Measurements from ENCODE around the gene ECEL1. TPM values are rescaled to one million over a fixed set of nuclear protein-coding genes. Genes with fewer than 3 reads are reported as not detected.

Gene ECEL1
- total RNA-seq, 2 donors from 2014 or later, result not detected

GRCh38 chr2:232506709-232507108 lies 19.1 kb upstream of the ECEL1 start:
- Mint-ChIP-seq H3K27ac (no peak overlapping the region), H3K36me3 (no peaks in the 10 kb centered on the region), H3K9me3 (no peaks in the 10 kb centered on the region)
- ATAC-seq, result no peak
- no peak for DNase-seq (ENCODE audit: low spot score in 2 of 2)

- DNase-seq (ENCODE audit: low spot score in 2 of 2) (no peak), ATAC-seq (no peak)
- Mint-ChIP-seq H3K36me3 (no peaks in the 10 kb centered on the region), H3K9me3 (no peaks in the 10 kb centered on the region), H3K27ac (no peak overlapping the region)
Observed at GRCh38 chr2:232505856-232506255, 18.2 kb upstream of the ECEL1 start.

- H3K36me3 Mint-ChIP-seq, result no peaks in the 10 kb centered on the region
- no peak for DNase-seq (ENCODE audit: low spot score in 2 of 2)
- no peaks in the 10 kb centered on the region for H3K9me3 Mint-ChIP-seq
- ATAC-seq, result no peak
- no peak overlapping the region for H3K27ac Mint-ChIP-seq
Observed at GRCh38 chr2:232504438-232504837, 16.8 kb upstream of the ECEL1 start.

DNA sequence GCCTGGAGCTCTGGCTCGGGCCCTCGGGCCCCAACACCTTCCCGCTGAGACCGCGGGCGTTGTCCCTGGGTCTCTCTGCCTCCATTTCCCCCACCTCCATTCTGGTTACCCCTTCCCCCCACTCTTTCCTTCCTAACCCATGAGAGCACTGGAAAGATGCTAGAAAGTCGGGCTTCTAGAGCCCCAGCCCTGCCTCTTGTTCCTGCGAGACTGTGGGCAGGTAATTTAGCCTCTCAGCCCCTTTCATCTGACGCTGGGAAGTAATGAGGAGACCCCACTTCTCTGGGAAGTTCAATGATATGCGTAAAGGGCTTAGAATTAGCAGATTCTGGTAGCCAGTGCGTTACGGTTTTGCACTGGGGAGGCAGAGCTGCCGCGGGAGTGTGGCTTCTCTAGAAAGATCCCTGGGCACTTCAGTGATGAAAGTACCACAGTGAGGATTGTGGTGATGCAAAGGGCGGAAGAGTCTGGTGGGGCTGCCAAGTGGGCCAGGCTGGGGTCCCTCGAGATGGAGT lies 16.2 kb upstream of the ECEL1 start:
- no peak for ATAC-seq
- Mint-ChIP-seq H3K27ac (no peak overlapping the region), H3K9me3 (no peaks in the 10 kb centered on the region), H3K36me3 (no peaks in the 10 kb centered on the region)
- no peak for DNase-seq (ENCODE audit: low spot score in 2 of 2)

GRCh38 chr2:232502911-232503808 lies 15.5 kb upstream of the ECEL1 start:
- ATAC-seq, result peak; percentile 58
- no peak overlapping the region for H3K27ac Mint-ChIP-seq
- H3K9me3 Mint-ChIP-seq, result no peaks in the 10 kb centered on the region
- peak in 1 of 2 donors; percentile 30 for DNase-seq (ENCODE audit: low spot score in 2 of 2)
- no peaks in the 10 kb centered on the region for H3K36me3 Mint-ChIP-seq

- Mint-ChIP-seq H3K36me3 (no peaks in the 10 kb centered on the region), H3K27ac (no peak overlapping the region), H3K9me3 (no peaks in the 10 kb centered on the region)
- peak; percentile 18 to 19 for ATAC-seq
- no peak for DNase-seq (ENCODE audit: low spot score in 2 of 2)
Observed at GRCh38 chr2:232502511-232502910, 14.9 kb upstream of the ECEL1 start.

- Mint-ChIP-seq H3K9me3 (no peaks in the 10 kb centered on the region), H3K36me3 (no peaks in the 10 kb centered on the region), H3K27ac (no peak overlapping the region)
- ATAC-seq (no peak), DNase-seq (ENCODE audit: low spot score in 2 of 2) (no peak)
Observed at GRCh38 chr2:232501794-232502390, 14.3 kb upstream of the ECEL1 start.

DNA sequence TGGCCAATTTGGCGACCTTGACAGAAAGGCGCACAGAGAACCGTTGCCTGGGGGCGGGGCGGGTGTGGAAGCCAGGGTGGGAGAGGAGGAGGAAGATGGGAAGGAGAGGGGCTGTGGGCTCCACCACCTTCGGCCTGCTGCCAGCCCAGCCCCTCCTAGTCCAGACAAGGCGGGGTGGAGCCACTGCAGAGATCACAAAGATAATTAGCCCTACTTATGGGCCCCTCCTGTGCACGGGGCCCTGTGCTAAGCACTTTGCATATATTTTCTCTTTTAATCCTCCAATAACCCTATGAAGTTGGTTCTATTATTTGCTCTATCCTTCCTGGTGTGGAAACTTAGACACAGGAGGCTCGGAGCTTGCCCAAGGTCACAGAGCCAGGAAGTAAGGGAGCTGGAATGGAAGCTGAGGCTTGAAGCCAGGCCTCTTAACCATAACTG lies 13.7 kb upstream of the ECEL1 start:
- Mint-ChIP-seq H3K36me3 (no peaks in the 10 kb centered on the region), H3K9me3 (no peaks in the 10 kb centered on the region), H3K27ac (no peak overlapping the region)
- ATAC-seq (no peak), DNase-seq (ENCODE audit: low spot score in 2 of 2) (no peak)

DNA sequence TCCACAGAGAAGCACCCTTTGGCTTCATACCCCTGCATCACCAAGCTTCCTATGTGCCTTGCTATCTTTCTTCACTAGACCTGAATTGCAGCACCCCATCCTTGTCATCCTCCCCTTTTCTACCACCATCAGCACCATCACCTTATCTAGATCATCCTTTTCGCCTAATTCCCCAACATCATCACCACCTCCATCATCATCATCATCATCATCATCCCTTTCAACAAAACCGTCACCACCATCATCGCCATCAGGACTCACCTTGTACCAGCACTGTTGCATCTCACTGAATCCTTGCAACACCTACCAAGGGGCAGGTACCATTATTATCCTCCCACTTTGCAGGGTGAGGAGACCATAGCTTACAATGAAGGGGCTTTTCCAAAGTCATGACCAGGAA lies 10.8 kb upstream of the ECEL1 start:
- no peak for DNase-seq (ENCODE audit: low spot score in 2 of 2)
- Mint-ChIP-seq H3K27ac (no peak overlapping the region), H3K9me3 (no peaks in the 10 kb centered on the region), H3K36me3 (no peaks in the 10 kb centered on the region)
- ATAC-seq, result no peak

DNA sequence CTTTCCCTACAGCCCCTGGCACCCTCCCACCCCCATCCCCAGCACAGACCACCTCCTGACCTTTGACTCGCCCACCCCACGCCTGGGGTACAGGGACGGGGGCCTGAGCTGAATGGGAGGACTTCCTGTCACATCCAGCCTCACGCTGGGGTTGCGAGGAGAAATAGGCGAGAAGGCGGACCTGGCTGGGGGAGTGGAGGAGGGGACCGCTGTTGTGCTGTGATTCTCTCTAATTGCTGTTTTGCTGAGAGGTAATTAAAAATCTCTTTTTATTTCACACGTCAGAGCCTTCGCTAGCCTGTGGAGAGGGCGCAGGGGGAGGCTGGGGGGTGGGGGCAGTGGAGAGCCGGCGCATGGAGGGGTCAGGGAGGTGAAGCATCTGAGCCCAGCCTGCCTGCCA lies 9.7 kb upstream of the ECEL1 start:
- Mint-ChIP-seq H3K27ac (no peak overlapping the region), H3K9me3 (no peaks in the 10 kb centered on the region), H3K36me3 (no peaks in the 10 kb centered on the region)
- DNase-seq (ENCODE audit: low spot score in 2 of 2), result no peak
- no peak for ATAC-seq

GRCh38 chr2:232496501-232497270 lies 9.1 kb upstream of the ECEL1 start:
- no peaks in the 10 kb centered on the region for H3K9me3 Mint-ChIP-seq
- no peak for ATAC-seq
- H3K36me3 Mint-ChIP-seq, result no peaks in the 10 kb centered on the region
- no peak for DNase-seq (ENCODE audit: low spot score in 2 of 2)
- no peak overlapping the region for H3K27ac Mint-ChIP-seq

DNA sequence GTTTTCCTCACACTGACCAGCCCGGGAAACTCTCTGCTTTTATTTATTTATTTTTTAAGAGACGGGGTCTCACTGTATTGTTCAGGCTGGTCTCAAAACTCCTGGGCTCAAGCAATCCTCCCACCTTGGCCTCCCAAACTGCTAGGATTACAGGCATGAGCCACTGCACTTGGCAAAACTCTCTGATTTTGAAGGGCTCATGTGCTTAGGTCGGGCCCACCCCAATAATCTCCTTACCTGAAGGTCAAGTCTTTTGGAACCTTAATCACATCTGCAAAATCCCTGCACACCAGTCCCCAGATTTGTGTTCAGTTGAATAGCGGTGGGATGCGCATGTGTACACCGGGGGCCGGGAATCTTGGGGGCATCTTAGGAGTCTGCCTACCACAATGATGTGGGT lies 7.7 kb upstream of the ECEL1 start:
- no peak overlapping the region for H3K27ac Mint-ChIP-seq
- no peaks in the 10 kb centered on the region for H3K9me3 Mint-ChIP-seq
- DNase-seq (ENCODE audit: low spot score in 2 of 2), result no peak
- no peak for ATAC-seq
- H3K36me3 Mint-ChIP-seq, result no peaks in the 10 kb centered on the region

DNA sequence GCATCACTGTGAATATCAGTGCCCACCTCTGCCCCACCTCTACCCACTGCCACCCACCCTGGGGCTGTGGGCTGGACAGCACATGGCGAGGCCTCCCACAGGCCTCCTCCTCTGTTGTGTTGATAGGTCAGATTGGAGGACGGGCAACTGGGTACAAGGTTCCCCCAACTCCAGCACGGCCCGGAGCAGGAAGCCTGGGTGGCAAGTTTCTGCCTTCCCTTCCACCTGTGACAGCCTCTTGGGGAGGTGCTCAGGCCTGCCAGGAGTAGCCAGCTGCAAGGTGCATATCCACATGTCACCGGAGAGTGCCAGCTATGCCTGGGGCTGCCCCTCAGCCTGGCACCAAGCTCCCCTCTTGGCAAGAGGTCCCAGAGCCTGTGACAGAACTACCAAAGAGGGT lies 6.9 kb upstream of the ECEL1 start:
- Mint-ChIP-seq H3K27ac (no peak overlapping the region), H3K36me3 (no peaks in the 10 kb centered on the region), H3K9me3 (no peaks in the 10 kb centered on the region)
- DNase-seq (ENCODE audit: low spot score in 2 of 2) (no peak), ATAC-seq (no peak)

- H3K27ac Mint-ChIP-seq, result no peak overlapping the region
- ATAC-seq, result no peak
- no peaks in the 10 kb centered on the region for H3K9me3 Mint-ChIP-seq
- no peak for DNase-seq (ENCODE audit: low spot score in 2 of 2)
- no peaks in the 10 kb centered on the region for H3K36me3 Mint-ChIP-seq
Observed at GRCh38 chr2:232493701-232494474, 6.3 kb upstream of the ECEL1 start.

DNA sequence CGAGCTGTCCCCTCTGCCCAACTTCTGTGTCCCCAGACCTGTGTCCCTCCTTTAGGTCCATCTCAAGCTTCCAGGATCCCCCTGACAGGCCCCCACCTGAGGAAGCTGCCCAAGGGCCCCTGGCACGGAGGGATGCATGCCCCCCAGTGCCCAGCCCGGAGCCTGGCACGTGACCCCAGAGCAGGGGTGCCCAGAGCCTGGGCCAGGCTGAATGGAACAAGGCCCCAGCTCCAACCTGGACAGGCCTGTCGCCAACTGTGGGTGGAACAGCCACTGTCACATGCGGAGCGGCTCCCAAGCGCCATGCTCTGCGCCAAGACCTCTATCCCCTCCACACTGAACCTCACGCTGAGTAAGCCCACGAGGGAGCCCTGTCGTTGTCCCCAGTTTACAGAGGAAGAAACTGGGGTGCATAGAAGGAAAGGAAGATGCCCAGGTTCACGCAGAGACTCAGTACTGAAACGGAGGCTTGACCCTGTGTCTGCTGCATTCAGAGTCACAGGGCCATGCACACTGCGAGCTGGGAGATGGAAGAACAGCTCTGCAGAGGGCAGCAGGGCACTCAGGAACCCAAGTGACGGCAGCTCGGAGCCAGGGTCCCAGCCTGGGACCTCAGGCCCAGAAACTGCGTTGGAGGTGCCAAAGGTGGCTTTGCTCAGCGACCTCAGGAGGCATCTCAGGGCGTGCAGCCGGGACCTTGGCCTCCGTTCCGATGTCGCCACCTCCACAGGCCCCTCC lies 5.5 kb upstream of the ECEL1 start:
- Mint-ChIP-seq H3K9me3 (no peaks in the 10 kb centered on the region), H3K27ac (no peak overlapping the region), H3K36me3 (no peaks in the 10 kb centered on the region)
- ATAC-seq (no peak), DNase-seq (ENCODE audit: low spot score in 2 of 2) (no peak)
